Hematopoietic multipotent progenitor cell treated with erythropoietin and hydrocortisone succinate and interleukin-3 and kit ligand, for 15 days (in vitro differentiated cells): ENCODE measurements around the gene CLCN6.

Experiments
- DNase-seq: peaks from one replicate; pipeline ENCODE4 v3.0.0-alpha.2; 2015; ENCODE audit warnings: low spot score

Gene CLCN6

GRCh38 chr1:11856698-11857097 lies 50.7 kb downstream of the CLCN6 start:
- no peak for DNase-seq

GRCh38 chr1:11857164-11857851 lies 51.3 kb downstream of the CLCN6 start:
- DNase-seq, result no peak

GRCh38 chr1:11858158-11858557 lies 52.2 kb downstream of the CLCN6 start:
- DNase-seq, result no peak

- DNase-seq, result no peak
These were observed 52.6 kb downstream of the CLCN6 start, which contains the start of gene NPPB for GRCh38 chr1:11858613-11858967. NPPB (minus strand) TSS chr1:11858945; CDS start chr1:11858833, 112 bp downstream.

GRCh38 chr1:11858968-11859871 lies 53.2 kb downstream of the CLCN6 start:
- DNase-seq, result peak; percentile 68

- no peak for DNase-seq
These were observed 54.1 kb downstream of the CLCN6 start for GRCh38 chr1:11860083-11860482.

GRCh38 chr1:11860587-11860986 lies 54.6 kb downstream of the CLCN6 start:
- DNase-seq, result no peak

GRCh38 chr1:11862890-11863289 lies 56.9 kb downstream of the CLCN6 start:
- DNase-seq, result no peak

- no peak for DNase-seq
These were observed 62.5 kb downstream of the CLCN6 start for GRCh38 chr1:11868331-11868980.

GRCh38 chr1:11869104-11869503 lies 63.1 kb downstream of the CLCN6 start:
- DNase-seq, result no peak

- DNase-seq, result no peak
These were observed 63.7 kb downstream of the CLCN6 start for GRCh38 chr1:11869650-11870207.

- no peak for DNase-seq
These were observed 66.6 kb downstream of the CLCN6 start for GRCh38 chr1:11872545-11872944.

GRCh38 chr1:11873395-11874257 lies 67.6 kb downstream of the CLCN6 start:
- DNase-seq, result no peak

- no peak for DNase-seq
These were observed 68.2 kb downstream of the CLCN6 start for GRCh38 chr1:11874258-11874562.

- no peak for DNase-seq
These were observed 68.6 kb downstream of the CLCN6 start for GRCh38 chr1:11874624-11875023.

- DNase-seq, result no peak
These were observed 69.1 kb downstream of the CLCN6 start for GRCh38 chr1:11875094-11875493.

- no peak for DNase-seq
These were observed 71.1 kb downstream of the CLCN6 start for GRCh38 chr1:11877074-11877473.

GRCh38 chr1:11878081-11878890 lies 72.3 kb downstream of the CLCN6 start:
- no peak for DNase-seq

GRCh38 chr1:11878891-11879190 lies 72.8 kb downstream of the CLCN6 start:
- no peak for DNase-seq

GRCh38 chr1:11879311-11880180 lies 73.6 kb downstream of the CLCN6 start:
- DNase-seq, result no peak
